ENCODE results near the gene USP30. TPM values are rescaled to one million over a fixed set of nuclear protein-coding genes. Genes with fewer than 3 reads are reported as not detected.
"Not testable (repeated sequence)": the region's sequence is repeated elsewhere in the genome, so short reads cannot be mapped to it uniquely, and the experiment has no call there.

USP30 gene
- total RNA-seq, 4 donors from 2014 or later, result 10.5 to 15.4 (median 14.2) TPM

DNA sequence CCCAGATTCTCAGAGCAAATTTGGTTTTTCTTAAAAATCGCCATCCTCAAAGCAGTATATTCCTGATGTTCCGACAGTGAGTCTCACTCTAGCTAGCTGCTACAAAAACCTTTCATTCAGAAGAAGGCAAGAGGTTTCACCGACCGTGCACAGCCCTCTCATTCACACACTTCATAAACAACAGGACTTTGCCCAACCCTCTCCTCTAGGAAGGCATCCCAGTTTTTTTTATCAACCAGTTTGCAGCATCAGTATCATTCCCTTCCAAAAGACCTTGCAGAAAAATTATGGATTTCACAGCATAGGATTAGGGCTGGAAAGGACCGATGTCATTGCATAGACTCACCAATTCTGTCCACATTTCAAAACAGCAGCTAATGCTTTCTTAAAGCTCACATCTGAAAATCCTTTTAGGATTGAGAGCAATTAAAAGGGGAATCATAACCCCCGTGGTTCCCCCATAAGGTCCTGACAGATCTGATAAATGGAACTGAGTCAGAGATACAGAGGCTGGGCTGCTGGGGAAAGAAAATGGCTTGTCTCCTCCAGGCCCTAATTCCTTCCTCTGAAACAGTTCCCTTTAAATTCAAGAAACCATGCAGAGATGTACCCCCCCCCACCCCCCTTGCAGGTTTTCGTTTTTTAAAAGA lies 32.1 kb upstream of the USP30 start:
- TF ChIP-seq POLR2A (IDR thresholded peaks at IDR 0.05) (no peak), POLR2AphosphoS5 (IDR thresholded peaks at IDR 0.05) (no peak), EP300 (IDR thresholded peaks at IDR 0.05) (no peak)
- TF ChIP-seq, protein P1, sequence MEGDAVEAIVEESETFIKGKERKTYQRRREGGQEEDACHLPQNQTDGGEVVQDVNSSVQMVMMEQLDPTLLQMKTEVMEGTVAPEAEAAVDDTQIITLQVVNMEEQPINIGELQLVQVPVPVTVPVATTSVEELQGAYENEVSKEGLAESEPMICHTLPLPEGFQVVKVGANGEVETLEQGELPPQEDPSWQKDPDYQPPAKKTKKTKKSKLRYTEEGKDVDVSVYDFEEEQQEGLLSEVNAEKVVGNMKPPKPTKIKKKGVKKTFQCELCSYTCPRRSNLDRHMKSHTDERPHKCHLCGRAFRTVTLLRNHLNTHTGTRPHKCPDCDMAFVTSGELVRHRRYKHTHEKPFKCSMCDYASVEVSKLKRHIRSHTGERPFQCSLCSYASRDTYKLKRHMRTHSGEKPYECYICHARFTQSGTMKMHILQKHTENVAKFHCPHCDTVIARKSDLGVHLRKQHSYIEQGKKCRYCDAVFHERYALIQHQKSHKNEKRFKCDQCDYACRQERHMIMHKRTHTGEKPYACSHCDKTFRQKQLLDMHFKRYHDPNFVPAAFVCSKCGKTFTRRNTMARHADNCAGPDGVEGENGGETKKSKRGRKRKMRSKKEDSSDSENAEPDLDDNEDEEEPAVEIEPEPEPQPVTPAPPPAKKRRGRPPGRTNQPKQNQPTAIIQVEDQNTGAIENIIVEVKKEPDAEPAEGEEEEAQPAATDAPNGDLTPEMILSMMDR (IDR thresholded peaks at IDR 0.05), result no peak
- H3K4me1 ChIP-seq, result peaks cover 0 to 10% (median 0%) of the 10 kb centered on the region in 3 donors
- H3K27ac ChIP-seq, result no peak overlapping the region
- peaks cover 19% of the 10 kb centered on the region for H3K27me3 ChIP-seq
- H3K36me3 ChIP-seq, result no peaks in the 10 kb centered on the region
- no peaks in the 10 kb centered on the region for H3K9me3 ChIP-seq
- WGBS, 2 donors (ENCODE audit: low coverage in 1 of 2), result 58 to 64% methylated on average over 6 to 7 of the region's 7 CpGs
- no peak overlapping the region for H3K4me3 ChIP-seq
- ATAC-seq, result no peak

DNA sequence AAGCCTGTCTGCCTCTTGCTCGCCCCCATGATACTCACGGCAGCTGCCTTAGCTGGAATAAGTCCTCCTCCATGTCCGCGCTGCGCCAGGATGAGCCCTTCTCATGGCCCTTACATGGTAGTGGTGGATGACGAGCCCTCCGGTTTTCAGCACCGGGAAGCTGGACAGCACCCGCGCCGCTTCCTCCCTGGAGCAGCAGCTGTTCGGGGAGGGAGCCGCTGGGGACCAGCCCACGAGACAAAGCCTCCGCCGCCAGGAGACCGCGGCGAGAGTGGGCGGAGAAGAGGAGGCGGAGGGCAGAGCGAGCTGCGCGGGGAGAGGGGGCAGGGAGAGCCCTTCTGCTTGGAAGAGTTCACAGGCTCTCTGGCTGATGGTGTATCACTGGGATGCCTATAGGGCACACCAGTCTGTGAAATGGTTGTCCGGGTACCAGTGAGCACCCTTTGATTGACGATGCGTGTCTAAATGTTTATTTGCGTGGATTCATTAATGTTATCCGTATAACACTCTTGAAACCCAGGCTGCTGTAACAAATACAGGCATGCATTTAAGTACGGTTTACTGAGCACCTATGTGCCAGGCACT lies 31.5 kb upstream of the USP30 start, which contains the start of gene SVOP:
SVOP (minus strand) TSS at position 273 of the 585 bp plus-strand sequence; CDS start at position 73, 200 bp downstream.
- 12 to 14% methylated on average over 8 to 9 of the region's 30 CpGs for WGBS, 2 donors (ENCODE audit: low coverage in 1 of 2)
- peak; percentile 80 for ATAC-seq
- Histone ChIP-seq H3K27me3 (peaks cover 15% of the 10 kb centered on the region), H3K9me3 (no peaks in the 10 kb centered on the region), H3K36me3 (no peaks in the 10 kb centered on the region), H3K4me1 (peaks cover 0 to 10% (median 0%) of the 10 kb centered on the region in 3 donors), H3K4me3 (no peak within 1 kb of the TSS), H3K27ac (no peak within 1 kb of the TSS)
- TF ChIP-seq POLR2AphosphoS5 (IDR thresholded peaks at IDR 0.05) (no peak), POLR2A (IDR thresholded peaks at IDR 0.05) (no peak), EP300 (IDR thresholded peaks at IDR 0.05) (no peak)
- TF ChIP-seq, protein P1 (IDR thresholded peaks at IDR 0.05), result no peak

DNA sequence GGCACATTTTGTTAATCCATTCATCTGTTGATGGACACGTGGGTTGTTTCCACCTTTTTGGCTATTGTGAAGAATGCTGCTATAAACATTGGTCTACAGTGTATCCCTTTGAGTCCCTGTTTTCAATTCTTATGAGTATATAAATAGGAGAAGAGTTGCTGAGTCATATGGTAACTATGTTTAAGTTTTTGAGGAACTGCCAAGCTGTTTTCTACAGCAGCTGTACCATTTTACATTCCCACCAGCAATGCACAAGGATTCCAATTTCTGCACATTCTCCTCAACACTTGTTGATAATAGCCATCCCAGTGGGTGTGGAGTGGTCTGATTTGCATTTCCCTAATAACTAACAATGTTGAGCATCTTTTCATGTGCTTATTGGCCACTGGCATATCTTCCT lies 24.6 kb upstream of the USP30 start:
- H3K36me3 ChIP-seq, result no peaks in the 10 kb centered on the region
- H3K4me1 ChIP-seq, result no peaks in the 10 kb centered on the region
- no peaks in the 10 kb centered on the region for H3K9me3 ChIP-seq
- peaks cover 15% of the 10 kb centered on the region for H3K27me3 ChIP-seq
- no peak for ATAC-seq
- no peak overlapping the region for H3K4me3 ChIP-seq
- no peak overlapping the region for H3K27ac ChIP-seq
- 0 to 7% methylated on average over 1 of the region's 1 CpG for WGBS, 2 donors (ENCODE audit: low coverage in 1 of 2)
- TF ChIP-seq, protein P1 (IDR thresholded peaks at IDR 0.05), result no peak
- TF ChIP-seq POLR2AphosphoS5 (IDR thresholded peaks at IDR 0.05) (no peak), POLR2A (IDR thresholded peaks at IDR 0.05) (no peak), EP300 (IDR thresholded peaks at IDR 0.05) (no peak)

DNA sequence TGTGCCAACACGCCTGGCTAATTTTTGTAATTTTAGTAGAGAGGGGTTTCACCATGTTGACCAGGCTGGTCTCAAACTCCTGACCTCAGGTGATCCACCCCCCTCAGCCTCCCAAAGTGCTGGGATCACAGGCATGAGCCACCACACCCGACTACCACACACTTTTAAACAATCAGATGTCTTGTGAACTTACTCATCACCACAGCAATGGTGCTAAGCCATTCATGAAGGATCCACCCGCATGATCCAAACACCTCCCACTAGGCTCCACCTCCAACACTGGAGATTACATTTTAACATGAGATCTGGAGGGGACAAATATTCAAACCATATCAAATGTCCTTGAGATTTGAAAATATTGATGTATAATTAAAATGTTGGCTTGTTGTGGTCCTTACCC lies 23.8 kb upstream of the USP30 start:
- H3K27me3 ChIP-seq, result peaks cover 15% of the 10 kb centered on the region
- not testable (repeated sequence) for H3K36me3 ChIP-seq, H3K4me3 ChIP-seq, H3K4me1 ChIP-seq, ATAC-seq, H3K27ac ChIP-seq, H3K9me3 ChIP-seq
- whole genome bisulfite sequencing, 2 donors (ENCODE audit: low coverage in 1 of 2), result 54 to 75% methylated on average over 2 of the region's 3 CpGs

DNA sequence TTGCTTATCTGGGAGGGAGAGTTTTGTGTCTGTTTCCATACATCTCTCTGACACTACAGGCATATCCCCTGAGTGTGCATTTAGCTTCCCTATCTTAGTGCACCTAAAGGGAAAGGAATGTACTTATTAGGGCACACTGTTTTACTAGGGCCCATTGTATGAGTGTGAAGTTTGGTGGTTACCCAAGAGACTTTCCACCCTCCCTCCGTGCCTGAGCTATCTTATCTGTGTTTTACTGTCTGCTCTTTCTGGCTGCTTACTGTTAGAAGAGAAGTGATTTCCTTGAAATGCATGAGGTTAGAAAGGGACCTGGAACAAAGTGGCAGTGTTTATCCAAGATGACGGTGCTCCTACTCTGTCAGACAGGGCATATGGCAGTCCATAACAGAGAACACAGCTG lies 23.0 kb upstream of the USP30 start:
- Histone ChIP-seq H3K4me1 (no peaks in the 10 kb centered on the region), H3K27me3 (peaks cover 15% of the 10 kb centered on the region), H3K27ac (no peak overlapping the region), H3K36me3 (no peaks in the 10 kb centered on the region), H3K4me3 (no peak overlapping the region), H3K9me3 (no peaks in the 10 kb centered on the region)
- ATAC-seq, result no peak
- 40 to 71% methylated on average over 1 of the region's 2 CpGs for whole genome bisulfite sequencing, 2 donors (ENCODE audit: low coverage in 1 of 2)
- TF ChIP-seq EP300 (IDR thresholded peaks at IDR 0.05) (no peak), POLR2AphosphoS5 (IDR thresholded peaks at IDR 0.05) (no peak)
- TF ChIP-seq, protein P1 (IDR thresholded peaks at IDR 0.05), result no peak

Measured in gastroesophageal sphincter (tissue), 4 donors.